HG03280 (cell line): ENCODE data around the gene TNFRSF12A.
"Not testable (repeated sequence)": the region's sequence is repeated elsewhere in the genome, so short reads cannot be mapped to it uniquely, and the experiment has no call there.

Experiments used
- ATAC-seq: cut with Tn5 transposase; IDR thresholded peaks from one replicate; pipeline ENCODE4 v1.9.1; 2021; ENCODE audit warnings: mild to moderate bottlenecking, moderate library complexity; ENCODE audit not compliant: unreplicated experiment

TNFRSF12A gene

DNA sequence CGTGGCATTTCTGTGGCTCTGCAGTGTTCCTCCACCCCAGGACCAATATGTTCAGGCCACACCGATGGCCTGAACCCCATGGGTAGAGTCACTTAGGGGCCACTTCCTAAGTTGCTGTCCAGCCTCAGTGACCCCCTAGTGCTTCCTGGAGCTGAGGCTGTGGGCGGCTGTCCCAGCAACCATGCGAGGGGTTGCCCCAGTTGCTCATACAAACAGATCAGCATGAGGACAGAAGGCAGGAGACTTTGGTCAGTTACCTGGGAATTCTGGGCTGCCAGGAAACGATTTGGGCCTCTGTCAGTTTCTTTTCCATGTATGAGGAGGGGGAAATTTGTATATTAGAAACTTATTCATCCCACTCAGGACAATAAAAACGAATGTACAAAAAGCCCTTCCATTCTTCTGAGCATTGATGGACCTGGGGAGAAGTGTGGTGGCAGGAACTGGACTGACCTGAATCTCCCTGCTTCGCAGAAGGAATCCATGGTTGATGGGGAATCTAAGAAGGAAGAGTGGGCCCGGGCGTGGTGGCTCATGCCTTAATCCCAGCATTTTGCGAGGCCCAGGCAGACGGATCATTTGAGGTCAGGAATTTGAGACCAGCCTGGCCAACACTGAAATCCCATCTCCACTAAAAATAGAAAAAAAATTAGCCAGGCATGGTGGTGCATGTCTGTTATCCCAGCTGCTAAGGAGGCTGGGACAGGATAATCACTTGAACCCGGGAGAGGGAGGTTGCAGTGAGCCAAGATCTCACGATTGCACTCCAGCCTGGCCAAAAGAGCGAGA lies 40.4 kb downstream of the TNFRSF12A start:
- ATAC-seq = no peak

DNA sequence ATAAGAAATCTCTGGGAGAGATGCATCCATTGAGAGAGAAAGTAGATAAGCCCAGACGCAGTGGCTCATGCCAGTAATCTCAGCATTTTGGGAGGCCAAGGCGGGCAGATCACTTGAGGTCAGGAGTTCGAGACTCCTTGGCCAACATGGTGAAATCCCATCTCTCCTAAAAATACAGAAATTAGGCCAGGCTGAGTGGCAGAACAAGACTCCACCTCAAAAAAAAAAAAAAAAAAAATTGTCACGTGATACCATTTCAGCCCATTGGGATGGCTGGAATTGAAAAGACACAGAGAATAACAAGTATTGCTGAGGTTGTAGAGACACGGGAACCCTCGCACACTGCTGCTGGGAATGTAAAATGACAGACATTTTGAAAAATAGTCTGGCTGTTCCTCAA lies 42.4 kb downstream of the TNFRSF12A start:
- ATAC-seq = no peak

DNA sequence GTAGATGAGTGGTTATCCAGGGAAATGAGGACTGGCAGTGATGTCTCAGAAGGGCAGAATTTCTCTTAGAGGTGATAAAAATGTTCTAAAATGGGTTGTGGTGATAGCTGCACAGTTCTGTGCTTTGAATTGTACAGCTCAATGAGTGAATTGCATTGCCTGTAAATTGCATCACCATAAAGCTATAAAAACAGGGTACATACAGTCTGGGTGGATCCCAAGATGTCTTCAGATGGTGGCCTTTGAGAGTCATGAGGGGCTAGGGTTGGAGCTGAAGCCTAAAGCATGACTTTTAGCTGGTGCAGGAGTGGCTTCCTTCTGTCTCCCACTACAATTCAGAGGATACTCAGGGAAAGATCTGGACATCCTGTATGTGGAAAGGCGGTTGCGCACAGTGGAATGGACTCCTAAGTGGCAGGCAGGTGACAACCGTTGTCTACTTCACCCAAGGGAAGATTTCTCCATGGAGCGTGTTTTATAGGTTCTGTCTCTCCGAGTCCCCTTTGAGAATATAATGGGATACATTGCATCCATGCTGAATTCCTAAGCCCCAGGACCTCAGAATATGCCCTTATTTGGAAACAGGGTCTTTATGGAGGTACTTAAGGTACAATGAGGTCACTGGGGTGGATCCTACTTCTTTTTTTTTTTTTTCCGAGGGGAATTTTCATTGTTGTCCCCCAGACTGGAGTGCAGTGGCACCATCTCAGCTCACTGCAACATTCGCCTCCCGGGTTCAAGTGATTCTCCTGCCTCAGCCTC lies 43.6 kb downstream of the TNFRSF12A start:
- ATAC-seq = no peak

DNA sequence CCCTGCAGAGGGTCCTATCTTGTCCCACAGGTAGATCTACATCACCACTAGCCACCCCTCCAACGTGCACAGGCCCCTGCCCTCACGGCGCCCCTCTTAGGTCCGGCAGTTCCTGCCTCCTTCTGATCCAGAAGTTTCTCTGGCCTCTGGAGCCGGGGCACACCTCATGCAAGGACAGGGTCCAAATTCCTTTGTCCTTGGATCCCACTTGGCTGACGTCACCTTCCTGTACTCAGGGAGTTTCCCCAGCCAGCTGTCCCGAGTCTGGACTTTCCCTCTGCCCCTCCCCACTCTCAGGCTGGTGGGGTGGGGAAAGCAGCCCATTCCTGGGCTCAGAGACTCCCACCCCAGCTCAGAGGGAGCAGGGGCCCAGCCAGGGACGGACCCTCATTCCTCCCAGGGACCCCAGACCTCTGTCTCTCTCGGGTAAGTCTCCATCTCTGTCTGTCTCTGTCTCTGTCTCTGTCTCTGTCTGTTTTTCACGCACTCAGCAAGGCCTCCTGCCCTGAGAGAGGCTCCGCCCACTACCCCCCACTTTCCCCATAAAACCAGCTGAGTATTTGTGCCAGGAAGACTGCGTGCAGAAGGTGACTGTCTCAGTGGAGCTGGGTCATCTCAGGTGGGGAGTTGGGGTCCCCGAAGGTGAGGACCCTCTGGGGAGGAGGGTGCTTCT lies 45.0 kb downstream of the TNFRSF12A start, which contains the start of gene IL32:
Gene IL32 (plus strand): TSS at position 572 of the 673 bp plus-strand sequence. CDS start 172 bp downstream, outside the sequence.
- ATAC-seq = no peak

DNA sequence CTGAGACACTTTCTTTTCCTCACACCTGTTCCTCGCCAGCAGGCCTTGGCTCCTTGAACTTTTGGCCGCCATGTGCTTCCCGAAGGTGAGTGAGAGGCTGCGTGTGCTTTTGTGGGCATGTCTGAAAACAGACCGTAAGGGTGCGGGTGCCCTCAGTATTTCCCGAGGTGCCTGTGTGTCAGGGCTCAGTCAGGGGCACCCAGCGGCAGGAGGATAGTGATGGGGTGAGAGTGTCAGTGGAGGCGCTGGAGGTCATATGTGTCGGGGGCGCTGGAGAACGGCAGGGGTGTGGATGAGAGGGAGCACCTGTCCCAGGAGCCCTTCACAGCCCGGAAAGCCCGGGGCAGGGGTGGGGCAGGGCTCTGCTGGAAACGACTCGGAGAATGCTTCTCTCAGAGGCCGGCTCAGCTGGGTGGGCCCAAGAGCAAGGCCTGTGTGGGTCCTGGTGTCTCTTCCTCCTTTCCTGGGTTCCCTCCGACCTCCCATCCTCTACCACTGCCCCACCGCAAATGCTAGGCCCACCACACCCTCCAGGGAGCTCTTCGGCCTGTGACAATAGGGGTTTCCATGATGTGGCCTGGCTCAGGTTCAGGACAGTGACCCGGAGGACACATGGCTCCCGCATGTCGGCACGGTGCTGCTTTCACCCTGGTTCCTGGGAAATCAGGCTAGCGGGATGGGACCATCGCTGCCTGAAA lies 45.7 kb downstream of the TNFRSF12A start:
- ATAC-seq = no peak

DNA sequence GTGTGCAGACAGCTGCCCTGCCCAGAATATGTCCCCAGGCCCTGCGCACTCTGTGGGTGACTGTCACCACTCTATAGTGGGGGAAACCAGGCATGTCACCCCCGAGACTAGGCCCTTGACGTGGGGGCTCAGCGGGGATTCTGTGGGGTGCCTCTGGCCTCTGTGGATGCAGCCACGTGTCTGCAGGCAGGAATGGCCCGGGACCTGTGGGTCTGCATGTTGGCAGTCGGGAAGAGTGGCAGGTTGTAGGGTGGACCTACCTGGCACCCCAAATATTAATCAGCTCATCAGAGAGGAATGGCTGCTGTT lies 46.2 kb downstream of the TNFRSF12A start:
- no peak for ATAC-seq

DNA sequence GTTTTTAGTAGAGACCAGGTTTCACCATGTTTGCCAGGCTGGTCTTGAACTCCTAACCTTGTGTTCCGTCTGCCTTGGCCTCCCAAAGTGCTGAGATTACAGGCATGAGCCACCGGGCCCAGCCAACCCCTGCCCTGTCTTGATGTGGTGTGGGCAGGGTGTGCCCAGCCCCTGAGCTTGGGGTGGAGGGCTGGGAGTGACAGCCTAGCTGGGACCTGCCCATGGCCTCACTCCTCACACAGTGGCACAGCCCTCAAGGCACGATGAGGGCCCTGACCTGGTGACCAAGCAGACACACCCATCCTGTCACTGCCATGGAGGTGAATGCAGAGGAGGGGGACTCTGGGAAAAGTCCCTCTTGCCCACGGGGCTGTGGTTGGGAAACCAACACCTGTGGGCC lies 48.3 kb downstream of the TNFRSF12A start:
- no peak for ATAC-seq

DNA sequence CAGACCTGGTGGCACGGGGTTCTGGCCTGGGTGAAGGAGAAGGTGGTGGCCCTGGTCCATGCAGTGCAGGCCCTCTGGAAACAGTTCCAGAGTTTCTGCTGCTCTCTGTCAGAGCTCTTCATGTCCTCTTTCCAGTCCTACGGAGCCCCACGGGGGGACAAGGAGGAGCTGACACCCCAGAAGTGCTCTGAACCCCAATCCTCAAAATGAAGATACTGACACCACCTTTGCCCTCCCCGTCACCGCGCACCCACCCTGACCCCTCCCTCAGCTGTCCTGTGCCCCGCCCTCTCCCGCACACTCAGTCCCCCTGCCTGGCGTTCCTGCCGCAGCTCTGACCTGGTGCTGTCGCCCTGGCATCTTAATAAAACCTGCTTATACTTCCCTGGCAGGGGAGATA lies 49.0 kb downstream of the TNFRSF12A start:
- not testable (repeated sequence) for ATAC-seq

DNA sequence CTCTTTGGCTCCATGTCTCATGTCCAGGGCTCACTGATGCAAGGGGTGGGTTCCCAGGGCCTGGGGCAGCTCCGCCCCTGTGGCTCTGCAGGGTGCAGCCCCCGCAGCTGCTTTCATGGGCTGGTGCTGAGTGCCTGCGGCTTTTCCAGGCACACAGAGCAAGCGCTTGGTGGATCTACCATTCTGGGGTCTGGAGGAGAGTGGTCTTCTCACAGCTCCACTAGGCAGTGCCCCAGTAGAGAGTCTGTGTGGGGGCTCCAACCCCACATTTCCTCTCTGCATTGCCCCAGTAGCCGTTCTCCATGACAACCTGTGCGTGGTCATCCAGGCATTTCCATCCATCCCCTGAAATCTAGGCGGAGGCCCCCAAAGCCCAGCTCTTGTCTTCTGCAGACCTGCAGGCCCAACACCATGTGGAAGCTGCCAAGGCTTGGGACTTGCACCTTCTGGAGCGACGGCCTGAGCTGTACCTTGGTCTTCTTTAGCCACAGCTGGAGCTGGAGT lies 50.5 kb downstream of the TNFRSF12A start:
- ATAC-seq = no peak

DNA sequence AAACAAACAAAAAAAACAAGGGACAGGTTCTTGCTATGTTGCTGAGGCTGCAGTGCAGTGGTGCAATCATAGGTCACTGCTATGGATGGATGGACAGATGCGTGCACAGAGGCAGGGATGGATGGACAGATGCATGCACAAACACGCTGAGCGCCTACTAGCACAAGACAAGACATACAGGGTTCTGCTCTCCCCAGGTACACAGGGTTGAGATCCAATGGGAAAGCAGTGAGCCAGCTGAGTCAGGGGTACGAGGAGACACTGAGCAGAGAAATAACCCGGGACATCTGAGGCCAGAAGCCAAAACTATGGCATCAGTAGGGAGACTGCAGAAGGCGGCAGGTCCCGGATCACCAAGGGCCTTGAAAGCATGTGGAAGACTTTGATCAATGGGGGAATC lies 51.5 kb downstream of the TNFRSF12A start:
- ATAC-seq = no peak
